ENCODE results near the gene MYH11.

GRCh38 chr16:15876503-15876902, 19.7 kb upstream of the MYH11 start:
- TF ChIP-seq CTCF (IDR thresholded peaks at IDR 0.05) = no peak
- TF ChIP-seq EZH2 (IDR thresholded peaks at IDR 0.05) = no peak
- no peak for TF ChIP-seq EZH2phosphoT487 (IDR thresholded peaks at IDR 0.05)

Measured in neural progenitor cell (in vitro differentiated cells).